ENCODE results near the gene TRUB2.
"Not testable (repeated sequence)": the region's sequence is repeated elsewhere in the genome, so short reads cannot be mapped to it uniquely, and the experiment has no call there.

Gene TRUB2

GRCh38 chr9:128341435-128341849, 19.2 kb upstream of the TRUB2 start:
- in situ Hi-C loops (cut with MboI; ENCODE audit: low sequenced_read_pairs) = no loop called here

- in situ Hi-C loops (cut with MboI; ENCODE audit: low sequenced_read_pairs) = no loop called here
These were observed 18.6 kb upstream of the TRUB2 start for GRCh38 chr9:128340691-128341434.

- in situ Hi-C loops (cut with MboI; ENCODE audit: low sequenced_read_pairs) = no loop called here
These were observed 17.8 kb upstream of the TRUB2 start, which contains the start of gene SLC27A4 for GRCh38 chr9:128339761-128340690. TSS of gene SLC27A4 (plus strand) at chr9:128340527. CDS start at chr9:128343133, 2,606 bp downstream.

- in situ Hi-C loops (cut with MboI; ENCODE audit: low sequenced_read_pairs) = not testable (repeated sequence)
These were observed 16.8 kb upstream of the TRUB2 start for GRCh38 chr9:128338852-128339614.

- in situ Hi-C loops (cut with MboI; ENCODE audit: low sequenced_read_pairs) = no loop called here
These were observed 15.7 kb upstream of the TRUB2 start for GRCh38 chr9:128337936-128338335.

- in situ Hi-C loops (cut with MboI; ENCODE audit: low sequenced_read_pairs) = no loop called here
These were observed 13.7 kb upstream of the TRUB2 start for GRCh38 chr9:128335914-128336313.

- in situ Hi-C loops (cut with MboI; ENCODE audit: low sequenced_read_pairs) = no loop called here
These were observed 12.9 kb upstream of the TRUB2 start for GRCh38 chr9:128335161-128335560.

- in situ Hi-C loops (cut with MboI; ENCODE audit: low sequenced_read_pairs) = no loop called here
These were observed 11.2 kb upstream of the TRUB2 start for GRCh38 chr9:128333451-128333869.

GRCh38 chr9:128325629-128326028, 3.4 kb upstream of the TRUB2 start:
- in situ Hi-C loops (cut with MboI; ENCODE audit: low sequenced_read_pairs) = no loop called here

- in situ Hi-C loops (cut with MboI; ENCODE audit: low sequenced_read_pairs) = no loop called here
These were observed 2.2 kb upstream of the TRUB2 start for GRCh38 chr9:128324401-128324800.

GRCh38 chr9:128323791-128324190, 1.5 kb upstream of the TRUB2 start:
- in situ Hi-C loops (cut with MboI; ENCODE audit: low sequenced_read_pairs) = no loop called here

- in situ Hi-C loops (cut with MboI; ENCODE audit: low sequenced_read_pairs) = no loop called here
These were observed 1.0 kb upstream of the TRUB2 start for GRCh38 chr9:128323212-128323730.

GRCh38 chr9:128321879-128322403, 306 bp downstream of the TRUB2 start:
- in situ Hi-C loops (cut with MboI; ENCODE audit: low sequenced_read_pairs) = no loop called here

- in situ Hi-C loops (cut with MboI; ENCODE audit: low sequenced_read_pairs) = no loop called here
These were observed 904 bp downstream of the TRUB2 start for GRCh38 chr9:128321343-128321742.

GRCh38 chr9:128317629-128318028, 4.6 kb downstream of the TRUB2 start:
- in situ Hi-C loops (cut with MboI; ENCODE audit: low sequenced_read_pairs) = no loop called here

GRCh38 chr9:128316421-128316820, 5.8 kb downstream of the TRUB2 start:
- in situ Hi-C loops (cut with MboI; ENCODE audit: low sequenced_read_pairs) = no loop called here

- in situ Hi-C loops (cut with MboI; ENCODE audit: low sequenced_read_pairs) = no loop called here
These were observed 7.5 kb downstream of the TRUB2 start for GRCh38 chr9:128314697-128315096.

GRCh38 chr9:128310461-128310860, 11.8 kb downstream of the TRUB2 start:
- in situ Hi-C loops (cut with MboI; ENCODE audit: low sequenced_read_pairs) = no loop called here

- in situ Hi-C loops (cut with MboI; ENCODE audit: low sequenced_read_pairs) = no loop called here
These were observed 12.7 kb downstream of the TRUB2 start for GRCh38 chr9:128309551-128309950.

GRCh38 chr9:128304971-128305288, 17.3 kb downstream of the TRUB2 start:
- in situ Hi-C loops (cut with MboI; ENCODE audit: low sequenced_read_pairs) = no loop called here

All from HL-60/S4 treated with phorbol 12-myristate 13-acetate at 8.2 ng/mL for 4 days and 3 days (cell line).